ENCODE measurements around the gene YTHDF1.

The YTHDF1 gene

DNA sequence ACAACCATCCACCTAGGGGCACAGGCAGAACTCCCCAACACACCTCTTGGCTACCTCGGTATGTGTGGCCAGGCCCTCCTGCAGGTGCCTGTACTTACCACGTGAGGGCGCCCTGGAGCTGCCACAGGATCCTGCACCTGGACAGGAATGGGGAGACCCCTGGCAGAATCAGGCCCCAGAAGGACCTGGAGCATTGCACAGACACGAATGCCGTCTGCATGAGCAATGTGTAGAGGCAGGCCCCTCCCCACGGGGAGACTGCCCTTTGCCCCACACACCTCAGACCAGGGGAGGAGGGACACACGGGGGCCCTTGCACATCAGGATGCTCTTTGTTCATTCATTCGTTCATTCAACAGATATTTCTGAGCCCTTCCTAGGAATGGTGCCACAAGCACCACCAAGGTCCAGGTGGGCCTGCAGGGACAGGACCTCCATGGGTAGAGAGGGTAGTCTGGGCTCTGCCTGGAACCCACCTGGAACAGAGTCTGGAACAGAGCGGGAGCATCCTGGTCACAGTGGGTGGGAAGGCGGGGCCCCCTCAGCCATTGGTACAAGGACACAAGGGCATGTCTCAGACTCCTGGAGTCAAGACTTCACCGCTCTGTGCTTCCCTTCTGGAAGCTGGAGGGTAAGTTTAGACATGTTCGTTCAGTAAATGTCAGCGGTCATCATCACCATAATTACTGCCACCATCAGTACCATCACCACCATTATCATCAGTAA, 32.3 kb downstream of the YTHDF1 start:
- peak; percentile 72 for DNase-seq (ENCODE audit: low spot score)

DNA sequence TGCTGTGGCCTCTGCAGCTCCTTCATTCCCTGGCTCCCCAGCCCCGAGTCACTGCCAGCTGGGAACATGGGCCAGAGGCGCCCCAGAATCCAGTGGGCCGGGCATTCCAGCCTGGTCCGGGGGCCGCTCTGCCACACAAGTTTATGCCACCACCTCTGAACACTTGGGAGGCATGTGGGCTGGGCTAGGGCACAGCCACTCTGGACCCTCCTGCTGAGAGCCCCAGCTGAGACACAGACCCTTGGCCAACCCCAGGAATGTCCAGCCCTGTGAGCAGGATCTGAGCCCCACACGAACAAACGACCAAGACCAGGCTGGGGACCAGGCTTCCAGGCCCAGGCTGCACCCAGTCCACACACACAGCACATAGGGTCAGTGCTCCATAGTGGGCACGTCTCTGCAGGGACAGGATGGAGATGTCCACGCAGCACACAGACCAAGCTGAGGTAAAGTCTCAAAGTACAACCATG, 33.0 kb downstream of the YTHDF1 start:
- no peak for DNase-seq (ENCODE audit: low spot score)

DNA sequence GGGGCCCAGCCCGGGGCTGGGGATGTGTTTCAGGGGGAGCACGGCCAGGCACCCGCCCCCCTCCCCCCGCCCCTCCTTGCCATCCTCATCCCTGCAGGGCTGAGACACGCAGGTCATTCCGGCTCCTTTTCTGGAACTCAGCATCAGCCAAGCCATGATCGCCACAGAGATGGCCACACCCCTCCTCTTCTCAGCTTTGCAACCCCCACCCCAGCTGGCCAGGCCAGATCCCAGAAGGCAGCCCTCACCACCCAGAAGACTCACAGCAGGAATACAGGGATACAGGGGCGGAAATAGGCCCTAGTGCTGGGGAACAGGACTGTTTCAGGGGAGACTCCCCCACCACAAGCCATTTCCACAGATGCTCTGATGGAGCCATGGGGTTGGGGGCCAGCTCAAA, 33.5 kb downstream of the YTHDF1 start:
- DNase-seq (ENCODE audit: low spot score), result no peak

DNA sequence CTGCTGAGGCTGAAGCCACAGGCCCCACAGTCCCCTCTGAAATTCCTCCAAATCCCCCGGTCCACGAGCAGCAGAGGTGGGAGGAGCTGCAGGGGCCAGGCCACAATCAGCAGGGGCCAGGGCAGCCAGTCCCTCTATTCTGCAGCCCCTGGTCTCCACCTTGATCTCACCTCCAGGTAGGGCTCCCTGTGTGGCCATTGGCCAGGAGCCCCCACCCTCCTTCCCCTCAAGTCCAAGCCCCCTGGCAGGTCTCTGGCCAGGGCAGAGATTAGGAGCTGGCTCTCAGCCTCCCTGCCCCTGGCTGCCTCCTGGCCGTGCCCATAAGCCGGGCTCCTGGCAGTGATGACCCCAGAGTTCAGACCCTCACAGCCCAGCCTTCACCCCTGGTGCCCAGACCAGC, 34.7 kb downstream of the YTHDF1 start:
- no peak for DNase-seq (ENCODE audit: low spot score)

DNA sequence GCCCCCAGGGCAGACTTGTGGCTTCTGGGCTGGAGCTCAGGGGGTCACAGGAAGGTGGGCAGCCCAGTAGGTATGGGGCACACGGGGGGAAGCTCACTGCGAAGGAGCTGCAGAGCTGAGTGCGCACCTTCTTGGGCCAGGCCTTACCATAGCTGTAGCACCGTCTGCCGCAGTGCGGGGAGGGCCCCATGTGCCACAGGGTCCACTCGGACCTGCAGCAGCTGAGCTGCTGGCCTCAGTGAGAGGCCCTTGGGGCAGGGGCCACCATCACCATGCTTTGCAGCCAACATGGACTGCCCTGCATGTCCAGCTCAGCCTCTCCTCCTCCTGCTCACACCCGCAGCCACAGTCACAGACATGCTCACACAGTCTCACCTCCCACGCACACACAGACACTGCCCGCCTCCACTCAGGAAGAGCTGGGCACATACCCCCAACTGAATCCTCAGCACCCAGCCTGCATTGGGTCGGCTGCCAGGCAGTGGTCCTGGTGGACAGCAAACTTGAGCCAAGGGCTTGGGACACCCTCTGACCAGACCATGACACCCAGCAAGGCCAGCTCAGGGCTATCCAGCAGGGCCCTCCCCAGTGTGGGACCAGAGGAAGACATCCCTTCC, 35.3 kb downstream of the YTHDF1 start:
- DNase-seq (ENCODE audit: low spot score), result no peak

DNA sequence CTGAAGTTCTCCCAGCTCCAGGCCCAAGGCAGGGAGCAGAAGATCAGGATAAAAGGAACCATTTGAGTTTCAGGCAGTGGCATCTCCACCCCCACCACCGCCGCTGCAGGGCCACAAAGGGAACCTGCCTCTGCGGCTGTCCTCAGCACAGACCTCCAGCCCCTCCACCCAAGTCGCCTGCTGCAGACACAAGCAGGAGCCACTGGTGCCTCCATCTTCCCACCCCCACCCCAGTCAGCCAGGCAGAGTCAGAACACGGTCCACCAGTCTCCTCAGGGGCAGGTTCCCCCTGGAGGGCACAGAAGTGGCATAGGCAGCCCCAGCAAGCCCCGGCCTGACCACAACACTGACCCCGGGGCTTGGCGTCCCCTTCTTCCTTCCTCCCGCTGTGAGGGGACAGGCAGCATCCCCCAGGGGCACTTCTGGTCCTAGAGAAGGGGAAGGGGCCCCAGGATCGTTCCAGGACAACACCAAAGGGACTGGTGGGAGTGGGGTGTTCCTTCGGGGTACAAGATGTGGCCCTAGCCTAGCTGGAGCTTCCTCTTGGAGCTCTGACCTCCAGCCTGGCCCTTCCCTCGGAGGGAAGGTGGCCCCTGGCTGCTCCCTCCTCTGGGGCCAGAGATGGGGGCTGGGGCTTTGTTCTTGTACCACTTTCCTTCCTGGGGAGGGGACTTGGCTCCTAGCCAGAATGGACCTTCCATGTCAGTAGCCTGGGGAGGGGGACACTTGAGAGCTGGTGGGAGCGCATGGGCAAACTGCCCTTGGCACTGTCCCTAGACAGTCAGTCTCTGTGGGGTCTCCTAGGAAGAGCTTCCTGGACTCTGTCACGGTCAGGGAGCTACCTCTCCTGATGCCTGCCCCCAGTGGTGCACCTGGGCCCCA, 36.0 kb downstream of the YTHDF1 start:
- DNase-seq (ENCODE audit: low spot score), result no peak

DNA sequence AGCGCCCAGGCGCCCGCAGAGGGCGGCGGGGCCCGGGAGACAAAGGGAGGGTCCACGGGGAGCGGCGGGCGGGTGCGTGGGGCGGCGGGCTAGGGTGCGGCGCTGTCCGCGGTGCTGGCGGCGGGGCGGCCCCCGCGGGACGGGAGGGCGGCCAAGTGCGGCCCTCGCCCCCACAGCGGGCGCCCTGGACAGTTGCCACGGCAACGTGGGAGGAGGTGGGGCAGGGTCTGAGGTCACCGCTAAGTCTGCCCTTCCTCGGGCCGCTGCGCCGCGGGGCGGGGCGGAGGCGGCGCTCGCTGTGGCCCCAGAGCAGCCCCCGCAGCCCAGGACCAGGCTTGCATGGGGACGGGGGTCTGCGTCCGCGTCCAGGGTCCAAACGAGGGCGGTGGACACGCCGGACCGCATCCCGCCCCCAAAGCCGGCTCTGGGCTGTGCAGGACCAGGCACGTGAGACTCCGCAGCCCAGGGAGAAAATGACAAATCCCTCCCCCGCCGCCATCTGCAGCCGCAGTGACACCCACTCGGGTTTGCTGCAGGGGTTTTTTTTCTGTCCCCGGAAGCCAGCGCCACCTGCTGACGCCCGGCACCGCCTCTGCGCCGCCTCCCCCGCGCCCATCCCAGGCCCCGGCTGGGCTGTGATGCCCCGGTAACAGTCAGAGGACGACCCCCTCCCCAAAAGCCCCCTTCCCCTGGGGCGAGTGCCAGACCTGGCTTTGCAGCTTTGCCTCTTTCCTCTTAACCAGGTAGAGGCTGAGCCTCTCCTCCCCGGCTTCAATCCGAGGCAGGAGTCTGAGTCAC, 36.8 kb downstream of the YTHDF1 start:
- DNase-seq (ENCODE audit: low spot score), result peak; percentile 77

DNA sequence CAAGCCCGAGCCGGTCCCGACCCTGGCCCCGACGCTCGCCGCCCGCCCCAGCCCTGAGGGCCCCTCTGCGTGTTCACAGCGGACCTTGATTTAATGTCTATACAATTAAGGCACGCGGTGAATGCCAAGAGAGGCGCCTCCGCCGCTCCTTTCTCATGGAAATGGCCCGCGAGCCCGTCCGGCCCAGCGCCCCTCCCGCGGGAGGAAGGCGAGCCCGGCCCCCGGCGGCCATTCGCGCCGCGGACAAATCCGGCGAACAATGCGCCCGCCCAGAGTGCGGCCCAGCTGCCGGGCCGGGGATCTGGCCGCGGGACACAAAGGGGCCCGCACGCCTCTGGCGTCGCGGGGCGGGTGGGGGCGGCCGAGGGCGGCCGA, 37.5 kb downstream of the YTHDF1 start:
- DNase-seq (ENCODE audit: low spot score), result no peak

DNA sequence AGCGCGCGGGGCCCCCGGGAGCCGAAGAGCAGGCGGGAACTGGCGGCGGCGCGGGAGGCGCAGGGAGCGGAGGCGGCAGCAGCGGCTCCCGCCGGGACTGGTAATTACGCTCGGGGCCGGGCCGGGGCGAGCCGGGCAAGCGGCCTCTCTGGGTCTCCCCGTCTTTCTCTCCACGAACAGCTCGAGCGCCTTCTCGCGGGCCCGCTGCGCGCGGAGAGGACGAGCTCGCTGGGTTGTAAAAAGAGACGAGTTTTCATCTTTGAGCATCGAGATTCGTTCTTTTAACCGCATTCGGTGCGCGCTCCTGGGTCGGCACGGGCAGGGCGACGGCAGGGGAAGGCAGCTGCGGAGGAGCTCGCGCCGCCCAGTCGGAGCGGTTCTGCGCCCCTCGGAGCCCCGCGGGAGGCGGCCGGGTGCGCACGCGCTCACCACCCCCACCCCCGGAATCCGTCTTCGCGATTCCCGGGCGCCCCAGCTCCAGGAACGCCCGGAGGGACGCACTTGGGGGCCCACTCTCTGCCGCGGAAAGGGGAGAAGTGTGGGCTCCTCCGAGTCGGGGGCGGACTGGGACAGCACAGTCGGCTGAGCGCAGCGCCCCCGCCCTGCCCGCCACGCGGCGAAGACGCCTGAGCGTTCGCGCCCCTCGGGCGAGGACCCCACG, 38.0 kb downstream of the YTHDF1 start:
- no peak for DNase-seq (ENCODE audit: low spot score)

DNA sequence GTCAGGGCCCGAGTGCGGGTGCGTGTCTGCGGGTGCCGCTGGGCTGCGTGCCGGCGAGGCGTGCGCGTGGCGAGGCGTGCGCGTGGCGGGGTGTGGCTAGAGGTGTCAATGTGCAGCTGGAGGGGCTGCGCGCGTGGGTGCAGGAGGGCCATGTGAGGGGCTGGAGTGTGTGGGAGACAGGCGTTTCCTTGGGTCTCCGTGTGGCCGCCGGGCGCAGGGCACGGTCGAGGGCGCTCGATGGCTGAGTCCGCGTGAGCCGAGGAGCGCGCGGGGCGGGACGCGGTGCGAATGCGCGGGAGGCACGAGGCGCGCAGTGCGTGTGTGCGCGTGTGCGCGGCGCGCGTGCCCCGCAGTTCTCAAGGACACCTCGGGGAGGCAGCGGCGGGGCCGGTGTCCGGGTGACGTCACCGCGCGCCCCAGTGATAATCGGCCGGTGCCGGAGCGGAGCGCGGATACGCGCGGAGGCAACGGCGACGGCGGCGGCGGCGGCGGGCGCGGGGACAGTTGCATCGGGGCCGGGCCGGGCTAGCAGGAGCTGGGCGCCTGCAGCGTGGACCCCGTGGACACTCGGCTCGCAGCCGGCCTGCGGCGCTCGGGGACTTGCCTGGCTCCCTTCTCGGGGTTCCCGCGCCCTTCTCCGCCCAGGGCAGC, 38.7 kb downstream of the YTHDF1 start:
- no peak for DNase-seq (ENCODE audit: low spot score)

DNA sequence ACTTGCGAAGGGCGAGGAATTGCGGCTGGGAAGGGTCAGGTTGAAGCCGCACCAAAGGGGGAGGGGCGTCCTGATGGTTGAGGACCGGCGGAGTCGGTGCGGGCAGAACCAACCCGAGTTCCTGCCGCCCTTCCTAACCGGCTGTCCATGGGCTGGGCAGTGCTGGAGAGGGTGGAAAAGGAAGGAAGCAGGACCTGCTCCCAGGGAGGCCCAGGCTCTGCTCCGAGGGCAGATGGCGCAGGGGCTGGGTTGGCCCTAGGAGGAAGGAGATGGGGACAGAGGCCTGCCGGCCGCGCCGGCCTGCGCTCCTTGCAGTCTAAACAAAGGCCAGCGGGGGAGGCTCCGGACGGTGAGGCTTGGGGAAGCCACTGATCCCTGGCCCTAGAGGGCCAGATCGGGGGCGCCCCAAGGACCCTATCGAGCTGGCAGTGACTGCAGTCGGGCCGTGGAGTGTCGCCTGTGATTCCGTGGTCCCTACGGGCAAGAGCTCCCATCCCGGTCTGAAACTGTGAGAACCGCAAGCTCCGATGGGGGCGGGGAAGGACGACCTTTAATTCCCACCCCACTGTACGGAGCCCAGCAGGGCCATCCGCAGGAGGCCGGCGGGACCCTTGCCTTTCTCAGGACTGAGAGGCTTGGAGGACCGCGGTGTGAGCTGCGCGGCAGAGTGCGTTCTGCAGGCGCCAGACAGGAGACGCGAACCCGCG, 39.4 kb downstream of the YTHDF1 start:
- DNase-seq (ENCODE audit: low spot score), result no peak

DNA sequence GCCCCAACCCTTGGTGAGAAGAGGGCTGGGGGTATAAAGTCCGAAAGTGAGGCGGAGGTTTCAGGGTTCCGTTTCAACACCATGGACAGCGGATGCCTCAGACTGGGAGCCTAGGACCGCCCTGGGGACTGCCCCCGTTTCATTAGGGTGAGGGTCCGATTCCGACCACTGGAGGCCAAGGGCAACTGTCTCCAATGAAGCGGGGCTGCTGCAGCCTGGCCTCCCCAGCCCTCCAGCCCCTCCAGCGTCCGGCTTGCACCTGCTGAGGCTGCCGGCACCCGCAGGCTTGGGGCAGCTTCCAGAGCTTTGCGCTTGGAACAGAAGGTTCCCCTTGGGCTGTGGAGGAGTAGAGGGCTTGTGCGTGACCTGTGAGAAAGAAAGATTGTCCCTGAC, 39.9 kb downstream of the YTHDF1 start:
- DNase-seq (ENCODE audit: low spot score), result no peak

DNA sequence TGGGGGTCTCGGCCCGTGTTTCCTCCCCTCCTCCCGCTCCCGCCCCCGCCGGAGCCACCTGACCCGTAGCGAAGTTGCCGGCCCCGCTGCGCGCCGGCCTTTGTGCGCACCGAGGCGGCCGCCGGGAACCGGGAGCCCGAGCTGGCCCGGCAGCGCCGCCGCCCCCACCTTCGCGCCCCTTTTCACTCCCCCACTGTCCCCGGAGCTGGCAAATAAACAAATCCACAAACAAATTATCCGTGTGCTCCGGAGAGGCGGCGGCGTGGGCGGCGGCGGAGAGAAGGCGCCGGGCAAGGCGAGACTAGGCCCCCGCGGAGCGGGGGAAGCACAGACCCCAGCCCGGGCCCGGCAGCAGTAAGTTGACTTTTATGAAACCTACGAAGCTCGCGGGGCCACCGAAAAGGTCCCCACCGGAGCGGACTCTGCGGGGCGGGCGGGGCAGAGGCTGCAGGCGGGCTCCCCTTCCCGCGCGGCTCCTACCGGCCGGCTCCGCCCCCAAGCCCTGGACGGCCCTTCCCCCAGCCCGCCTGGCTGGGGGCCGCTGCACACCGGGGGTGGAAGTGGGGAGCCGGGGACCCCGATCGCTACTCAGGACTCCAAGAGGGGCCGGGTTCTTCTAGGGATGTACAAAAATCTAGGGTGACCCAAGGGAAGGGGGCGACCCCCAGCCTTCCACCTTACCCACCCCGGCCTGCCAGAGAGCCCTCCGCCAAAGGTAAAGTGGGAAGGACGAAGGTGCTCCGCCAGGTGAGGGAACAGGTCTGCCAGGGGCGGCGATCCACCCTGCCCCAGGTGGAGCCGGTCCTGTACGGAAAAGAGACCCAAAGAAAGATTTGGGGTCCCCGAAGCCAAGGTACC, 40.7 kb downstream of the YTHDF1 start:
- DNase-seq (ENCODE audit: low spot score), result no peak

DNA sequence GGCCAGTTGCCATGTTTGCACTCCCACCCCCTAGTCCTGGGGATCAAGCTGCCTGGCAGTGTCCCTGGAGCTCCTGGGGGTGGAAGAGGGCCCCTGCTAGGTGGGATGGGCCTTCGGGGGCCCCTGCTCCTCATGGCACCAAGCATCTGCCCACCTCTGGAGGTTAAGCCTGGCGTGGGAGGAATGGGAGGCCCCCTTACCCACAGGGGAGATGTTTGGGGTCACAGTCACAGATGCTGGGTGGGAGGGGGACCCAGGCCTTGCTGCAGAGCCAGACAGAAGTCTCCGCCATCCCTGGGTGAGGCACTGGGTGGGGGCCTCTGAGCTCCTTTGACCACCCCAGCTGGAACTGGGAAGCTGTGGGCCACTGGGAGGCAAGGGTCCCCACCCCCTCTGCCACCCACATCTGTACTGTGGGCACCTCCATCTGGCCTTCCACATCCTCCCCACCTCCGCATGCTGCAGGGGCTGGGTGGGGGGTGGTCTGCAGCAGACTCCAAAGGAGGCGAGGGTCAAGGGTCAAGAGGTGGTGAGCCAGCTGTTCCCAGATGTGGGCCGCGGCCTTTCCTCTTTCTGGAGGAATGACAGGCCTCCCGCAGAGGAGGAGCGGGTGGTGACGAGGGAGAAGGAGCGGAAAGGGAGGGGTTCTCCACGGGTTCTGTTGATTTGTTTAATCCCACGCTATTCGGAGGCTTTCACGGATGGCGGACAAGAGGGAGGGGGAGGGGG, 41.5 kb downstream of the YTHDF1 start:
- DNase-seq (ENCODE audit: low spot score), result no peak

DNA sequence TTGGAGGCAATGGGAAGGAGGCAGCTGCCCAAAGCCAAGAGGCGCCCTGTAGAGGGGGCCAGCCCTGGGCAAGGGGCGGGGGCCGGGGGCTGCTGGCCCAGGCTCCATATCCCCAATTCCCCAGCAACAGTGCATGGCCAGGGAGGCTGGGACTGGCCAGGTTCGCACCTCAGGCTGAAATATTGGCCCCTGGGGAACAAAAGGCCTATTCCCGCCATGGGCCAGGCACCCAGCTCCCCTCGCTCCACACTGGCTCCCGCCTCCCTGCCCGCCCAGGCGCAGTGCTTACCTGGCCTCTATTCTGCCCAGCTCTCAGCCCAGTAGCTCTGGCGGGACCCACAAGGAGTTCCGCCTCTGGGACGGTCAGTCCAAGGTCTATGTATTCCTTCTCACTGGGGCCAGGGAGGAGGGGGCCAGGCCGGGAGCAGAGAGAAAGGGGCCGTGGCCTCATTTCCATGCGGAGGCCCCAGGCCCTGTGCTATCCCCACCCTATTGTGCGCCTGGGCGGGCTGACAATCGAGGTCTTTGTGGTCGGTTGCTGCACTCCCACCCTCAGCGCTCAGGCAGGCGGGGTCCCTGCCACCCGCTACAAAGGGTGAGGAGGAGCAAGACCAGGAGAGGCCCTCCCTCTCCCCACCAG, 42.3 kb downstream of the YTHDF1 start:
- DNase-seq (ENCODE audit: low spot score), result no peak

DNA sequence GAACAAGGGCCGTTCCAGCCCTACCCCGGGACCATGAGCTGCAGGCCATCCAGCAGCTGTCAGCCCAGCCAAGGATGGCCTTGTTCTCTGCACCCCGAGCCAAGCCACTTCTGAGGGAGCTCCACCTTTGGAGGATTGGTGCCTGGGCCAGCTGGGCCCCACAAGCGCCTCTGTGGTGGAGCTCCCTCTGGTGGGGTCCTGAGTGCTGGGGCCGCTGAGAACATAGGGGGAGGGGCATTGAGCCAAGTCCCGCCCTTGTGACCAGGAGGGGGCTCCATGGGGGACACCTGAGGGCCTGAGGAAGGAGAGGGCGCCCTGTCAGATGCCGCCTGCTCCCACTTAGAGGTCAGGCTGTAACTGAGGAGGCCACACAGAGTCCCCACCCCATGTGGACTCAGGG, 43.2 kb downstream of the YTHDF1 start:
- DNase-seq (ENCODE audit: low spot score), result peak; percentile 72

DNA sequence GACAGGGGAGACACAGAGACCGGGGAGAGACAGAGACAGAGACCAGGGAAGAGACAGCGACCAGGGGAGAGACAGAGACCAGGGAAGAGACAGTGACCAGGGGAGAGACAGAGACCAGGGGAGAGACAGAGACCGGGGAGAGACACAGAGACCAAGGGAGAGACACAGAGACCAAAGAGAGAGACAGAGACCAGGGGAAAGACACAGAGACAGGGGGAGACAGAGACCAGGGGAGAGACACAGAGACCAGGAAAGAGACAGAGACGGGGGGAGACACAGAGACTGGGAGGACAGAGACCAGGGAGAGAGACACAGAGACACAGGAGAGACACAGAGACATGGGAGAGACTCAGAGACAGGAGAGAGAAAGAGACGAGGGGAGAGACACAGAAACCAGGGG, 43.9 kb downstream of the YTHDF1 start:
- no peak for DNase-seq (ENCODE audit: low spot score)

DNA sequence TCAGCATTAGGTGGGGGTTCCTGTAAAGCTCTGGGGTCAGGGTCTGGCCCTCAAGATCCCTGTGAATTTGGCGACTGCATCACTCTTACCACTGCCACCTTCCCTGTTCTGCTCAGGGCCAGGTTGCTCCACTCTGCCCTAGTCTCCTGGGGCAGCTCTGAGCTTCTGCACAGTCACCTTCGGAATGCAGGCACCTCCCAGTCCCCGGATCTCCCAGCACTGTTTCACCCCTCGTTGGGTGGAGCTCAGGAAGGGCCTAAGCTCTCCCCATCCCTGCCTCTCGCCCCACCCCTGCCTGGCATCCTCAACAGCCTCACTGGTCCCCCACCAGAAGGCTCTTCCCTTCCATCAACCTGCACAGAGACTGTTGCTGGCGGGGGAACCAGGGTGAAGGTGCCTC, 46.2 kb downstream of the YTHDF1 start:
- no peak for DNase-seq (ENCODE audit: low spot score)

All from NAMALWA (cell line).